Measurements from ENCODE around the gene VTN.

VTN gene

GRCh38 chr17:28390984-28391383 is 20.9 kb upstream of the VTN start:
- TF ChIP-seq CTCF (IDR thresholded peaks at IDR 0.05; ENCODE audit: low read depth, low read length, missing control alignments), result no peak
- no peak overlapping the region for H3K4me3 ChIP-seq (replicated peaks; ENCODE audit: low read depth, low read length)
- DNase-seq (ENCODE audit: extremely low read depth, low read depth), result no peak

- no peak for DNase-seq (ENCODE audit: extremely low read depth, low read depth)
- no peak for TF ChIP-seq CTCF (IDR thresholded peaks at IDR 0.05; ENCODE audit: low read depth, low read length, missing control alignments)
- no peak overlapping the region for H3K4me3 ChIP-seq (replicated peaks; ENCODE audit: low read depth, low read length)
Measured at GRCh38 chr17:28390563-28390962, 20.5 kb upstream of the VTN start.

- no peak for TF ChIP-seq CTCF (IDR thresholded peaks at IDR 0.05; ENCODE audit: low read depth, low read length, missing control alignments)
- DNase-seq (ENCODE audit: extremely low read depth, low read depth), result no peak
- no peak overlapping the region for H3K4me3 ChIP-seq (replicated peaks; ENCODE audit: low read depth, low read length)
Measured at GRCh38 chr17:28390141-28390540, 20.0 kb upstream of the VTN start.

- no peak for TF ChIP-seq CTCF (IDR thresholded peaks at IDR 0.05; ENCODE audit: low read depth, low read length, missing control alignments)
- H3K4me3 ChIP-seq (replicated peaks; ENCODE audit: low read depth, low read length), result no peak overlapping the region
- DNase-seq (ENCODE audit: extremely low read depth, low read depth), result no peak
Measured at GRCh38 chr17:28388106-28388505, 18.0 kb upstream of the VTN start.

GRCh38 chr17:28386391-28386790 is 16.3 kb upstream of the VTN start:
- DNase-seq (ENCODE audit: extremely low read depth, low read depth), result no peak
- no peak overlapping the region for H3K4me3 ChIP-seq (replicated peaks; ENCODE audit: low read depth, low read length)
- TF ChIP-seq CTCF (IDR thresholded peaks at IDR 0.05; ENCODE audit: low read depth, low read length, missing control alignments), result no peak

GRCh38 chr17:28385406-28385805 is 15.3 kb upstream of the VTN start:
- H3K4me3 ChIP-seq (replicated peaks; ENCODE audit: low read depth, low read length), result no peak overlapping the region
- TF ChIP-seq CTCF (IDR thresholded peaks at IDR 0.05; ENCODE audit: low read depth, low read length, missing control alignments), result no peak
- DNase-seq (ENCODE audit: extremely low read depth, low read depth), result no peak

- H3K4me3 ChIP-seq (replicated peaks; ENCODE audit: low read depth, low read length), result no peak overlapping the region
- DNase-seq (ENCODE audit: extremely low read depth, low read depth), result no peak
- no peak for TF ChIP-seq CTCF (IDR thresholded peaks at IDR 0.05; ENCODE audit: low read depth, low read length, missing control alignments)
Measured at GRCh38 chr17:28385037-28385400, 14.9 kb upstream of the VTN start.

Measured in HFF-Myc (cell line).